ENCODE data around the gene IQCK. TPM values are rescaled to one million over a fixed set of nuclear protein-coding genes. Genes with fewer than 3 reads are reported as not detected.

The IQCK gene
- total RNA-seq, 1 donor from 2014 or later: 7.6 TPM

- ATAC-seq: no peak
- intact Hi-C loops (cut with DNase I): no loop called here
- no peaks in the 10 kb centered on the region for H3K36me3 ChIP-seq
- no peak for DNase-seq
- H3K9me3 ChIP-seq: no peaks in the 10 kb centered on the region
- no peak overlapping the region for H3K4me3 ChIP-seq
- H3K4me1 ChIP-seq: no peaks in the 10 kb centered on the region
- no peak for TF ChIP-seq CTCF (IDR thresholded peaks at IDR 0.05)
- no peak overlapping the region for H3K27ac ChIP-seq
- H3K27me3 ChIP-seq: no peaks in the 10 kb centered on the region
Observed at GRCh38 chr16:19861133-19861532, 143.1 kb downstream of the IQCK start.

GRCh38 chr16:19861811-19862327, 143.8 kb downstream of the IQCK start:
- no peaks in the 10 kb centered on the region for H3K36me3 ChIP-seq
- no peaks in the 10 kb centered on the region for H3K27me3 ChIP-seq
- H3K4me3 ChIP-seq: no peak overlapping the region
- H3K4me1 ChIP-seq: no peaks in the 10 kb centered on the region
- no peak for TF ChIP-seq CTCF (IDR thresholded peaks at IDR 0.05)
- DNase-seq (no peak), ATAC-seq (no peak)
- no peaks in the 10 kb centered on the region for H3K9me3 ChIP-seq
- intact Hi-C loops (cut with DNase I): no loop called here
- no peak overlapping the region for H3K27ac ChIP-seq

GRCh38 chr16:19863990-19864389, 145.9 kb downstream of the IQCK start:
- Histone ChIP-seq H3K36me3 (no peaks in the 10 kb centered on the region), H3K4me3 (no peak overlapping the region), H3K27me3 (no peaks in the 10 kb centered on the region), H3K27ac (no peak overlapping the region), H3K4me1 (no peaks in the 10 kb centered on the region), H3K9me3 (no peaks in the 10 kb centered on the region)
- ATAC-seq: no peak
- DNase-seq: no peak
- TF ChIP-seq CTCF (IDR thresholded peaks at IDR 0.05): no peak
- intact Hi-C loops (cut with DNase I): no loop called here

GRCh38 chr16:19864566-19864965, 146.5 kb downstream of the IQCK start:
- no peak overlapping the region for H3K4me3 ChIP-seq
- DNase-seq (no peak), ATAC-seq (no peak)
- H3K9me3 ChIP-seq: no peaks in the 10 kb centered on the region
- no peaks in the 10 kb centered on the region for H3K27me3 ChIP-seq
- no peak overlapping the region for H3K27ac ChIP-seq
- no peaks in the 10 kb centered on the region for H3K4me1 ChIP-seq
- TF ChIP-seq CTCF (IDR thresholded peaks at IDR 0.05): no peak
- intact Hi-C loops (cut with DNase I): no loop called here
- H3K36me3 ChIP-seq: no peaks in the 10 kb centered on the region

GRCh38 chr16:19868421-19868820, 150.3 kb downstream of the IQCK start:
- no peak overlapping the region for H3K27ac ChIP-seq
- ATAC-seq (no peak), DNase-seq (no peak)
- H3K27me3 ChIP-seq: no peaks in the 10 kb centered on the region
- intact Hi-C loops (cut with DNase I): no loop called here
- TF ChIP-seq CTCF (IDR thresholded peaks at IDR 0.05): no peak
- no peaks in the 10 kb centered on the region for H3K9me3 ChIP-seq
- H3K4me1 ChIP-seq: no peaks in the 10 kb centered on the region
- no peaks in the 10 kb centered on the region for H3K36me3 ChIP-seq
- no peak overlapping the region for H3K4me3 ChIP-seq

- intact Hi-C loops (cut with DNase I): no loop called here
- TF ChIP-seq CTCF (IDR thresholded peaks at IDR 0.05): no peak
- no peak for DNase-seq
- Histone ChIP-seq H3K27me3 (no peaks in the 10 kb centered on the region), H3K27ac (no peak overlapping the region), H3K9me3 (no peaks in the 10 kb centered on the region), H3K36me3 (no peaks in the 10 kb centered on the region), H3K4me3 (no peak overlapping the region), H3K4me1 (no peaks in the 10 kb centered on the region)
- no peak for ATAC-seq
Observed at GRCh38 chr16:19871721-19872120, 153.7 kb downstream of the IQCK start.
